Keratinocyte (primary cell): ENCODE data around the gene CCDC126. TPM values are rescaled to one million over a fixed set of nuclear protein-coding genes. Genes with fewer than 3 reads are reported as not detected.

Experiments used
- DNase-seq: peaks from one replicate; pipeline ENCODE4 v3.0.0-alpha.2; 2011; ENCODE audit warnings: low read depth, missing footprints, low spot score
- FAIRE-seq: peaks from 2 replicates; lab custom pipeline; 2011; peaks lifted over from hg19 to GRCh38; lab: Jason Lieb, UNC
- H2AFZ ChIP-seq: 2 replicates; pipeline ENCODE4 v1.6.0; 2012; ENCODE audit warnings: low read length, control low read depth, inconsistent platforms; ENCODE audit not compliant: control insufficient read depth
- H3K27ac ChIP-seq: 2 replicates; pipeline ENCODE4 v1.5.1; 2011; ENCODE audit warnings: low read length; ENCODE audit not compliant: control insufficient read depth, insufficient read depth
- H3K27me3 ChIP-seq: 3 replicates; pipeline ENCODE4 v1.6.0; 2011; ENCODE audit warnings: low read length; ENCODE audit not compliant: control insufficient read depth, insufficient read depth; ENCODE audit errors: extremely low read depth
- H3K36me3 ChIP-seq, 2 experiments: 2 replicates in 1 of 2; 3 replicates in 1 of 2; pipeline ENCODE4 v1.5.1; 2011; ENCODE audit warnings: low read length in 2 of 2, mild to moderate bottlenecking in 1 of 2; ENCODE audit not compliant: control insufficient read depth in 2 of 2, insufficient read depth in 2 of 2; ENCODE audit errors: extremely low read depth in 1 of 2
- H3K4me1 ChIP-seq: 3 replicates; pipeline ENCODE4 v1.5.1; 2011; ENCODE audit warnings: low read length; ENCODE audit not compliant: control insufficient read depth, insufficient read depth; ENCODE audit errors: extremely low read depth
- H3K4me2 ChIP-seq: 3 replicates; pipeline ENCODE4 v1.6.0; 2011; ENCODE audit warnings: low read depth, low read length; ENCODE audit not compliant: control insufficient read depth, insufficient read depth; ENCODE audit errors: extremely low read depth
- H3K4me3 ChIP-seq, 3 experiments: fragments of 200-600 bp in 1 of 3; sonication (generic) in 1 of 3; 2 replicates in 2 of 3; 3 replicates in 1 of 3; pipeline ENCODE4 v1.5.1; 2011 to 2016; ENCODE audit warnings: low read length in 3 of 3, mild to moderate bottlenecking in 3 of 3, control low read depth in 2 of 3, inconsistent platforms in 1 of 3, low read depth in 1 of 3, mixed read lengths in 1 of 3, mixed run types in 1 of 3, moderate library complexity in 1 of 3; ENCODE audit not compliant: control insufficient read depth in 2 of 3, insufficient read depth in 2 of 3; ENCODE audit errors: extremely low read depth in 1 of 3
- H3K79me2 ChIP-seq: 2 replicates; pipeline ENCODE4 v1.6.0; 2012; ENCODE audit warnings: low read length; ENCODE audit not compliant: control insufficient read depth, insufficient read depth
- H3K9ac ChIP-seq: 3 replicates; pipeline ENCODE4 v1.6.0; 2011; ENCODE audit warnings: low read length; ENCODE audit not compliant: control insufficient read depth, insufficient read depth; ENCODE audit errors: extremely low read depth
- H3K9me1 ChIP-seq: 3 replicates; pipeline ENCODE4 v1.6.0; 2011; ENCODE audit warnings: low read length; ENCODE audit not compliant: control insufficient read depth, insufficient read depth; ENCODE audit errors: extremely low read depth
- H3K9me3 ChIP-seq: 2 replicates; pipeline ENCODE4 v1.5.1; 2012; ENCODE audit warnings: low read depth, low read length; ENCODE audit not compliant: control insufficient read depth
- H4K20me1 ChIP-seq: 3 replicates; pipeline ENCODE4 v1.6.0; 2011; ENCODE audit warnings: low read length; ENCODE audit not compliant: control insufficient read depth, insufficient read depth; ENCODE audit errors: extremely low read depth
- EZH2 ChIP-seq: IDR thresholded peaks from one replicate; pipeline ENCODE4 v1.6.1; 2012; ENCODE audit warnings: inconsistent platforms, mild to moderate bottlenecking, low read length, moderate library complexity
- dilution Hi-C: fragments of 300-500 bp; cut with MboI; formaldehyde crosslinking; loops from one replicate; pipeline ENCODE4 v1.7.0; 2020; ENCODE audit warnings: low sequenced_read_pairs; ENCODE audit not compliant: extremely low pct_ligation_motif_present
- polyA plus RNA-seq, 5 experiments: library from polyadenylated mRNA; depleted of rRNA in 3 of 5; stranded (reverse) in 3 of 5; stranded (forward) in 1 of 5; unstranded in 1 of 5; fragments of >200 nt; gene quantifications; 1 replicate in 1 of 5; 2 replicates in 3 of 5; 3 replicates in 1 of 5; pipeline versions ENCODE4 v1.2.1 to v1.2.3, GENCODE V29; 2011 to 2012; ENCODE audit warnings: missing spikeins in 2 of 5, low read depth in 1 of 5, low replicate concordance in 1 of 5
- TF ChIP-seq, protein P1 (sequence below), 3 experiments: IDR thresholded peaks in 1 of 3; conservative IDR thresholded peaks in 1 of 3; optimal IDR thresholded peaks in 1 of 3; 2 replicates in 2 of 3; 3 replicates in 1 of 3; pipeline versions ENCODE3 to v1.5.1; 2011; ENCODE audit warnings: low read length in 3 of 3, mild to moderate bottlenecking in 3 of 3, moderate library complexity in 2 of 3, control low read depth in 1 of 3, inconsistent platforms in 1 of 3; ENCODE audit not compliant: insufficient read depth in 2 of 3; ENCODE audit errors: extremely low read depth in 1 of 3

The CCDC126 gene
- polyA plus RNA-seq, 1 donor (not counting 4 experiments of a cell fraction or from before 2014, with no cell fraction given): 8.4 TPM

DNA sequence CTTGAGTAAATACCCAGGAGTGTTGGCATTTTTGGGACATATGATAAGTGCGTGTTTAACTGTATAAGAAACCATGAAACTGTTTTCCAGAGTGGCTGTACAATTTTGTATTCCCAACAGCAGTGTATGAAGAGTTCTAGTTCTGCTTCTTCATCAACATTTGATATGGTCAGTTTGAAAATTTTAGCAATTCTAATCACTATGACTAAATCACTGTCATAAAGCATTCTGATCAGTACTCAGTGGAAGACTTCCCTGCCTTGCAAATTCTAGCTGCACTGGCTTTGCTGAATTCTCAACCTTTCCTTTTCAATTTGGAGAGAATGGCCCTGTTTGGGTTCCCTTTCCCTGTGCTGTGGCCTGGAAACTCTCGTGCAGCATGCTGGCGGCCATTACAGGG is 64.2 kb downstream of the CCDC126 start:
- H3K27me3 ChIP-seq: no peaks in the 10 kb centered on the region
- no peak overlapping the region for H3K4me2 ChIP-seq
- no peak overlapping the region for H3K9ac ChIP-seq
- no peak overlapping the region for H3K4me3 ChIP-seq
- no peaks in the 10 kb centered on the region for H4K20me1 ChIP-seq
- H3K9me3 ChIP-seq: no peaks in the 10 kb centered on the region
- no peak overlapping the region for H3K27ac ChIP-seq
- no peaks in the 10 kb centered on the region for H3K4me1 ChIP-seq
- DNase-seq (no peak), FAIRE-seq (no peak)
- no peaks in the 10 kb centered on the region for H3K9me1 ChIP-seq
- H3K79me2 ChIP-seq: no peaks in the 10 kb centered on the region
- TF ChIP-seq EZH2: no peak
- TF ChIP-seq, protein P1, sequence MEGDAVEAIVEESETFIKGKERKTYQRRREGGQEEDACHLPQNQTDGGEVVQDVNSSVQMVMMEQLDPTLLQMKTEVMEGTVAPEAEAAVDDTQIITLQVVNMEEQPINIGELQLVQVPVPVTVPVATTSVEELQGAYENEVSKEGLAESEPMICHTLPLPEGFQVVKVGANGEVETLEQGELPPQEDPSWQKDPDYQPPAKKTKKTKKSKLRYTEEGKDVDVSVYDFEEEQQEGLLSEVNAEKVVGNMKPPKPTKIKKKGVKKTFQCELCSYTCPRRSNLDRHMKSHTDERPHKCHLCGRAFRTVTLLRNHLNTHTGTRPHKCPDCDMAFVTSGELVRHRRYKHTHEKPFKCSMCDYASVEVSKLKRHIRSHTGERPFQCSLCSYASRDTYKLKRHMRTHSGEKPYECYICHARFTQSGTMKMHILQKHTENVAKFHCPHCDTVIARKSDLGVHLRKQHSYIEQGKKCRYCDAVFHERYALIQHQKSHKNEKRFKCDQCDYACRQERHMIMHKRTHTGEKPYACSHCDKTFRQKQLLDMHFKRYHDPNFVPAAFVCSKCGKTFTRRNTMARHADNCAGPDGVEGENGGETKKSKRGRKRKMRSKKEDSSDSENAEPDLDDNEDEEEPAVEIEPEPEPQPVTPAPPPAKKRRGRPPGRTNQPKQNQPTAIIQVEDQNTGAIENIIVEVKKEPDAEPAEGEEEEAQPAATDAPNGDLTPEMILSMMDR (optimal IDR thresholded peaks at IDR 0.05 in 1 of 3, IDR thresholded peaks at IDR 0.05 in 1 of 3, conservative IDR thresholded peaks at IDR 0.05 in 1 of 3; ENCODE audit: extremely low read depth in 1 of 3, insufficient read depth in 2 of 3, low read length in 3 of 3): no peak
- H2AFZ ChIP-seq: no peak overlapping the region
- dilution Hi-C loops: no loop called here
- H3K36me3 ChIP-seq: no peaks in the 10 kb centered on the region

DNA sequence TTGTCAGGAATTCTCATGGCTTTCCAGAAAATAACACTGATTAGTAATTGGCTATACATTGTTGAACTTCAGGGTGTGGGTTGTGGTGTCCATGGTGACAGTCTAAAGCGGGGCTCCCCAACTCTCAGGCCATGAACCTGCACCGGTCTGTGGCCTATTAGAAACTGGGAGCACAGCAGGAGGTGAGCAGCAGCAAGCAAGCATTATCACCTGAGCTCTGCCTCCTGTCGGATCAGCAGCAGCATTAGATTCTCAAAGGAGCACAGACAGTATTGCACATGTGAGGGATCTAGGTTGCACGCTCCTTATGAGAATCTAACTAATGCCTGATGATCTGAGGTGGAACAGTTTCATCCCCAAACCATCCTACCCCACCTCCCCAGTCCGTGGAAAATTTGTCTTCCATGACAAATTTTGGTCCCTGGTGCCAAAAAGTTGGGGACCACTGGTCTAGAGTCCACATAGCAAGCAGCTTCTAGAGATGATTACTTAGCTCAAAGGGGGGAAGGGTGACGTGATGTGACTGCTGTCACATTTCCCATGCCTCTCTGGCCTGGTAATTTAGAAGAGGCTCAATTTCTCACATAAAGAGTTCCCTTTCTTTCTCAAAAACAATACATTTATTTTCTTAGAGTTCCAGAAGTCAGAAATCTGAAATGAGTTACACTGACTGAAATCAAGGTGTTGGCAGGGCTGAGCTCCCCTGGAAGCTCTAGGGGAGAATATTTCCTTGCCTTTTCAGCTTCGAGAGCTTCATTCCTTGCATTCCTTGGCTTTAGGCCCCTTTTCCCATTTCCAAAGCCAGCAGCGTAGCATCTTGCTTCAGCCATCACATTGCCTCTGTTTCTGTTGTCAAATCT is 65.2 kb downstream of the CCDC126 start:
- dilution Hi-C loops: no loop called here

More for the DNA sequence above, 65.2 kb downstream of the CCDC126 start:
- FAIRE-seq (no peak), DNase-seq (no peak)
- no peak for TF ChIP-seq EZH2
- TF ChIP-seq, protein P1 (optimal IDR thresholded peaks at IDR 0.05 in 1 of 3, IDR thresholded peaks at IDR 0.05 in 1 of 3, conservative IDR thresholded peaks at IDR 0.05 in 1 of 3; ENCODE audit: extremely low read depth in 1 of 3, insufficient read depth in 2 of 3, low read length in 3 of 3): no peak
- Histone ChIP-seq H3K4me2 (no peak overlapping the region), H3K9me1 (no peaks in the 10 kb centered on the region), H2AFZ (no peak overlapping the region), H3K9ac (no peak overlapping the region), H3K27me3 (no peaks in the 10 kb centered on the region), H3K4me1 (no peaks in the 10 kb centered on the region), H3K9me3 (no peaks in the 10 kb centered on the region), H3K36me3 (no peaks in the 10 kb centered on the region), H4K20me1 (no peaks in the 10 kb centered on the region), H3K4me3 (no peak overlapping the region), H3K79me2 (no peaks in the 10 kb centered on the region), H3K27ac (no peak overlapping the region)
